ENCODE data around the gene RUNDC3A. TPM values are rescaled to one million over a fixed set of nuclear protein-coding genes. Genes with fewer than 3 reads are reported as not detected.

Gene RUNDC3A
- total RNA-seq, 2 experiments from 2014 or later: not detected

- CTCF ChIA-PET: no interaction called here
- POLR2A ChIA-PET: interaction anchor here (1.1 kb wide), 1 partner anchor 43 kb away, joined by 3 read pairs; no protein-coding TSS in a partner anchor
Observed at GRCh38 chr17:44273607-44274006, 34.8 kb upstream of the RUNDC3A start.

DNA sequence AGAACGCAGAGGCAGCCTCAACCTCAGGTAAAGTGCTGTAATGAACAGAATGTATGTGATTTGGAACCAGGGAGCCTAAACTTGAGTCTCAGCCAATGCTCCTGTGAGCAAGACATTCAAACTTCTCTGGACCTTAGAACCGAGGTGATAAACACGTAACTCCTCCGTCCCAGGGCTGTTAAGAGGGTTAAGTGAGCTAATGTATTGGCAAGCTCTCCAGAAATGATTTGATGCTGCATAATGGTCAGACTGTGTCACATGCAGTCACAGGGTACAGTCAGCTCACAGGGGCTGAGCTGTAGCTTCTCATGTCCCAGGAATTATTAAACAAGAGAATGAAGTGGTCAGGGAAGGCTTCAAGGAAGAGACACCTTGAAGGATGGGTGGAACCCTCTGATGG, 30.4 kb upstream of the RUNDC3A start:
- Mint-ChIP-seq H3K36me3 (ENCODE audit: low read depth) (no peaks in the 10 kb centered on the region), H3K4me3 (no peak overlapping the region), H3K4me1 (ENCODE audit: low read depth) (no peaks in the 10 kb centered on the region), H3K9me3 (no peaks in the 10 kb centered on the region), H3K27me3 (peaks cover 9% of the 10 kb centered on the region), H3K27ac (no peak overlapping the region)
- DNase-seq (no peak), ATAC-seq (ENCODE audit: poor library complexity) (no peak)
- no peaks in the 10 kb centered on the region for H3K36me3 ChIP-seq (ENCODE audit: insufficient read depth, low read length)
- no peak overlapping the region for H3K4me3 ChIP-seq (ENCODE audit: low read length)
- H3K4me1 ChIP-seq (ENCODE audit: insufficient read depth, low read length): peaks cover 13% of the 10 kb centered on the region
- CTCF ChIA-PET: no interaction called here
- no peaks in the 10 kb centered on the region for H3K9me3 ChIP-seq (ENCODE audit: control insufficient read depth in 1 of 2, insufficient read depth in 1 of 2, low read length in 2 of 2)
- POLR2A ChIA-PET: no interaction called here
- TF ChIP-seq, protein P1, sequence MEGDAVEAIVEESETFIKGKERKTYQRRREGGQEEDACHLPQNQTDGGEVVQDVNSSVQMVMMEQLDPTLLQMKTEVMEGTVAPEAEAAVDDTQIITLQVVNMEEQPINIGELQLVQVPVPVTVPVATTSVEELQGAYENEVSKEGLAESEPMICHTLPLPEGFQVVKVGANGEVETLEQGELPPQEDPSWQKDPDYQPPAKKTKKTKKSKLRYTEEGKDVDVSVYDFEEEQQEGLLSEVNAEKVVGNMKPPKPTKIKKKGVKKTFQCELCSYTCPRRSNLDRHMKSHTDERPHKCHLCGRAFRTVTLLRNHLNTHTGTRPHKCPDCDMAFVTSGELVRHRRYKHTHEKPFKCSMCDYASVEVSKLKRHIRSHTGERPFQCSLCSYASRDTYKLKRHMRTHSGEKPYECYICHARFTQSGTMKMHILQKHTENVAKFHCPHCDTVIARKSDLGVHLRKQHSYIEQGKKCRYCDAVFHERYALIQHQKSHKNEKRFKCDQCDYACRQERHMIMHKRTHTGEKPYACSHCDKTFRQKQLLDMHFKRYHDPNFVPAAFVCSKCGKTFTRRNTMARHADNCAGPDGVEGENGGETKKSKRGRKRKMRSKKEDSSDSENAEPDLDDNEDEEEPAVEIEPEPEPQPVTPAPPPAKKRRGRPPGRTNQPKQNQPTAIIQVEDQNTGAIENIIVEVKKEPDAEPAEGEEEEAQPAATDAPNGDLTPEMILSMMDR (IDR thresholded peaks at IDR 0.05): no peak
- H3K27ac ChIP-seq (ENCODE audit: low read depth in 1 of 2, low read length in 2 of 2): no peak overlapping the region
- no peaks in the 10 kb centered on the region for H3K27me3 ChIP-seq (ENCODE audit: control insufficient read depth in 1 of 2, insufficient read depth in 2 of 2, low read length in 2 of 2)
- intact Hi-C loops (cut with DNase I, micrococcal nuclease): no loop called here

More at GRCh38 chr17:44273607-44274006, 34.8 kb upstream of the RUNDC3A start:
- H3K27ac ChIP-seq (ENCODE audit: low read depth in 1 of 2, low read length in 2 of 2): no peak overlapping the region
- TF ChIP-seq, protein P1 (IDR thresholded peaks at IDR 0.05): no peak
- H3K9me3 ChIP-seq (ENCODE audit: control insufficient read depth in 1 of 2, insufficient read depth in 1 of 2, low read length in 2 of 2): no peaks in the 10 kb centered on the region
- H3K4me1 ChIP-seq (ENCODE audit: insufficient read depth, low read length): no peaks in the 10 kb centered on the region
- no peak for DNase-seq
- H3K27me3 Mint-ChIP-seq: peaks cover 16% of the 10 kb centered on the region
- intact Hi-C loops (cut with DNase I, micrococcal nuclease): no loop called here
- H3K36me3 Mint-ChIP-seq (ENCODE audit: low read depth): no peaks in the 10 kb centered on the region
- no peaks in the 10 kb centered on the region for H3K9me3 Mint-ChIP-seq
- H3K27me3 ChIP-seq (ENCODE audit: control insufficient read depth in 1 of 2, insufficient read depth in 2 of 2, low read length in 2 of 2): no peaks in the 10 kb centered on the region
- no peak overlapping the region for H3K27ac Mint-ChIP-seq
- no peak overlapping the region for H3K4me3 ChIP-seq (ENCODE audit: low read length)
- H3K36me3 ChIP-seq (ENCODE audit: insufficient read depth, low read length): no peaks in the 10 kb centered on the region
- ATAC-seq (ENCODE audit: poor library complexity): no peak
- no peak overlapping the region for H3K4me3 Mint-ChIP-seq
- no peaks in the 10 kb centered on the region for H3K4me1 Mint-ChIP-seq (ENCODE audit: low read depth)

DNA sequence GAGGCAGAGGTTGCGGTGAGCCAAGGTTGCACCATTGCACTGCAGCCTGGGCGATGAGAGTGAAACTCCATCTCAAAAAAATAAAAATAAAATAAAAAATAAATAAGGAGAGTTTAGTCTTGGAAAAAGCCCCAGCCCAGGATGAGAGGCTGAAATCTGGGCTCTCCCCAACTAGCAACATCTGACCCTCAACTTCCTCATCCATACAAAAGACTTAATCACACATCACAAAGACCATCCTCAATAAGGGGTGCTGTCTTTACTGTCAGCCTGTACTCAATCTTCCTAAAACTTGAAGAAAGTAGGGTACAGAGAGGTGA, 29.1 kb upstream of the RUNDC3A start:
- Histone ChIP-seq H3K27ac (ENCODE audit: low read depth in 1 of 2, low read length in 2 of 2) (no peak overlapping the region), H3K4me3 (ENCODE audit: low read length) (no peak overlapping the region), H3K9me3 (ENCODE audit: control insufficient read depth in 1 of 2, insufficient read depth in 1 of 2, low read length in 2 of 2) (no peaks in the 10 kb centered on the region), H3K36me3 (ENCODE audit: insufficient read depth, low read length) (no peaks in the 10 kb centered on the region), H3K4me1 (ENCODE audit: insufficient read depth, low read length) (peaks cover 13% of the 10 kb centered on the region), H3K27me3 (ENCODE audit: control insufficient read depth in 1 of 2, insufficient read depth in 2 of 2, low read length in 2 of 2) (no peaks in the 10 kb centered on the region)
- Mint-ChIP-seq H3K4me3 (no peak overlapping the region), H3K27me3 (peaks cover 5% of the 10 kb centered on the region), H3K9me3 (no peaks in the 10 kb centered on the region), H3K27ac (no peak overlapping the region), H3K4me1 (ENCODE audit: low read depth) (no peaks in the 10 kb centered on the region), H3K36me3 (ENCODE audit: low read depth) (no peaks in the 10 kb centered on the region)
- POLR2A ChIA-PET: no interaction called here
- ATAC-seq (ENCODE audit: poor library complexity) (no peak), DNase-seq (no peak)
- TF ChIP-seq, protein P1 (IDR thresholded peaks at IDR 0.05): no peak
- CTCF ChIA-PET: no interaction called here
- intact Hi-C loops (cut with DNase I, micrococcal nuclease): no loop called here

Data from CD4-positive, alpha-beta T cell (primary cell).